ENCODE results near the gene TTC21B. TPM values are rescaled to one million over a fixed set of nuclear protein-coding genes. Genes with fewer than 3 reads are reported as not detected.

The TTC21B gene
- 11.6 and 18.2 TPM in 2 replicates for total RNA-seq (2014; rRNA removed; shearing (Covaris generic))

DNA sequence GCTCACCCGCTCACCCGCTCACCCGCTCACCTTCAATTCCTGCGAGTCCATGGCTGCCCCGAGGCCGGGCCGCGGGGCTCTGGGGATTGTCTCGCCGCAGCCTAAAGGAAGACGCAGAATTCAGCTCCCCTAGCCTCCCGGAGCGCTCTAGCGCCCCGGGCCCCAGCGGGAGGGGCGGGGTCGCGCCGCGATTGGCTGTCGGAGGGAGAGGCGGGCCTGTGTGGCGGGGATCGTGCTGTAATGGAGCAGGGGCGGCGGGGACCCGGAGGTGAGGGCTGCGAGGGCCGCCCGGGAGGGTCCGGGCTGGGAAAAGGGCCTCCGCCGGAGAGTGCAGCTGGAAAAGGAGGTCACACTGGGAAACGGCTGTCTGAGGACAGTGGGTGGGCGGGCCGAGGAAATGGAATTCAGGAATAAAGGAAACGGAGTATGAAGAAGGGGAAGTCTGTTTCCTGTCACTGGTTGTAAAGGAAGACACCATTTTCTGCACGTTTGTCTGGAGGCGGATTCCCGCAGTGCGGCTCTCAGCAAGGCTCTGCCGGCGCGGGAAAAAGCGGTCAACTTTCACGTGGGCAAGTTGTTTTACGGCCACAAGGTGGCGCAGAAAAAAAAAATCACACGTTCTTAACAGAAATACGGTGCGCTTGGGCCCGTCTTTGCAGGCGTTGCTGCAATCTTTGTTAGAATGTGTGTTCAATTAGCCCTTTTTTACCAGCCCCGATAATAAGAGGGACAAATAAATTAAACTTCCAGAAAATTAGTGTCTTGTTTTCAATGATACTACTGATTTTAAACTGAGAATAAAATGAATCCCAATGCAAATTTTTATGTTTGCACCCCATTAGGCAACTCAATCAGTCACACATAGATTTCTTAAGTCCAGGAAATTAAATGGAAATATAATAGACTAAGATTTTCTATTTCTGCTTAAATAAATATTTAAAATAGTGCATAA lies at the start of gene TTC21B:
Gene TTC21B, minus strand, starts transcription at position 122 of the 952 bp plus-strand sequence. Its CDS starts 71 bp downstream, at position 51.

Other genes starting within 250 kb of the TTC21B start
- not detected in 2 replicates for gene GALNT3, start 159.5 kb downstream of the TTC21B start, total RNA-seq (2014; rRNA removed; shearing (Covaris generic))
- not detected in 2 replicates for gene SCN1A, start 174.2 kb upstream of the TTC21B start, total RNA-seq (2014; rRNA removed; shearing (Covaris generic))

Data from A375 (cell line).